ENCODE results near the gene SNAI1.
"Not testable (repeated sequence)": the region's sequence is repeated elsewhere in the genome, so short reads cannot be mapped to it uniquely, and the experiment has no call there.

The SNAI1 gene

GRCh38 chr20:50009521-50010454, 27.0 kb downstream of the SNAI1 start:
- H3K4me3 ChIP-seq (ENCODE audit: low read length) = no peak overlapping the region
- no peak for TF ChIP-seq CTCF (conservative IDR thresholded peaks at IDR 0.05; ENCODE audit: low read depth, low read length)
- DNase-seq (ENCODE audit: low read depth) = no peak

GRCh38 chr20:50011597-50011996, 28.8 kb downstream of the SNAI1 start:
- not testable (repeated sequence) for DNase-seq (ENCODE audit: low read depth); H3K4me3 ChIP-seq (ENCODE audit: low read length)

- DNase-seq (ENCODE audit: low read depth) = no peak
- no peak overlapping the region for H3K4me3 ChIP-seq (ENCODE audit: low read length)
- TF ChIP-seq CTCF (conservative IDR thresholded peaks at IDR 0.05; ENCODE audit: low read depth, low read length) = no peak
Measured at GRCh38 chr20:50012282-50013263, 29.8 kb downstream of the SNAI1 start.

- no peak for TF ChIP-seq CTCF (conservative IDR thresholded peaks at IDR 0.05; ENCODE audit: low read depth, low read length)
- DNase-seq (ENCODE audit: low read depth) = no peak
- no peak overlapping the region for H3K4me3 ChIP-seq (ENCODE audit: low read length)
Measured at GRCh38 chr20:50013976-50014375, 31.2 kb downstream of the SNAI1 start.

GRCh38 chr20:50014570-50015562, 32.1 kb downstream of the SNAI1 start:
- DNase-seq (ENCODE audit: low read depth) = no peak
- no peak overlapping the region for H3K4me3 ChIP-seq (ENCODE audit: low read length)
- no peak for TF ChIP-seq CTCF (conservative IDR thresholded peaks at IDR 0.05; ENCODE audit: low read depth, low read length)

- H3K4me3 ChIP-seq (ENCODE audit: low read length) = no peak overlapping the region
- no peak for TF ChIP-seq CTCF (conservative IDR thresholded peaks at IDR 0.05; ENCODE audit: low read depth, low read length)
- no peak for DNase-seq (ENCODE audit: low read depth)
Measured at GRCh38 chr20:50015636-50015992, 32.8 kb downstream of the SNAI1 start.

Data from retinal pigment epithelial cell (primary cell).